Inferior parietal cortex (tissue), 1 donor: ENCODE data around the gene GTF3C1.
"Not testable (repeated sequence)": the region's sequence is repeated elsewhere in the genome, so short reads cannot be mapped to it uniquely, and the experiment has no call there.

Experiments used
- DNase-seq: peaks from one replicate; pipeline ENCODE4 v3.0.0-alpha.2; 2016; ENCODE audit errors: extremely low spot score

Gene GTF3C1

GRCh38 chr16:27444015-27444414 is 105.7 kb downstream of the GTF3C1 start:
- no peak for DNase-seq

GRCh38 chr16:27441998-27442397 is 107.7 kb downstream of the GTF3C1 start:
- no peak for DNase-seq

GRCh38 chr16:27441276-27441675 is 108.4 kb downstream of the GTF3C1 start:
- no peak for DNase-seq

- no peak for DNase-seq
These were observed 110.3 kb downstream of the GTF3C1 start for GRCh38 chr16:27439271-27440018.

- no peak for DNase-seq
These were observed 111.8 kb downstream of the GTF3C1 start for GRCh38 chr16:27437946-27438345.

GRCh38 chr16:27436921-27437650 is 112.6 kb downstream of the GTF3C1 start:
- DNase-seq, result no peak

- DNase-seq, result no peak
These were observed 113.6 kb downstream of the GTF3C1 start for GRCh38 chr16:27436065-27436464.

- DNase-seq, result not testable (repeated sequence)
These were observed 114.6 kb downstream of the GTF3C1 start for GRCh38 chr16:27435146-27435545.

GRCh38 chr16:27434141-27435051 is 115.3 kb downstream of the GTF3C1 start:
- DNase-seq, result no peak

- DNase-seq, result no peak
These were observed 116.1 kb downstream of the GTF3C1 start for GRCh38 chr16:27433636-27434035.

GRCh38 chr16:27433191-27433590 is 116.5 kb downstream of the GTF3C1 start:
- DNase-seq, result not testable (repeated sequence)

- no peak for DNase-seq
These were observed 117.2 kb downstream of the GTF3C1 start for GRCh38 chr16:27432558-27432957.

GRCh38 chr16:27431773-27432532 is 117.8 kb downstream of the GTF3C1 start:
- no peak for DNase-seq

- DNase-seq, result peak; percentile 2
These were observed 118.7 kb downstream of the GTF3C1 start for GRCh38 chr16:27430923-27431484.

GRCh38 chr16:27430512-27430911 is 119.2 kb downstream of the GTF3C1 start:
- DNase-seq, result no peak

GRCh38 chr16:27429981-27430441 is 119.7 kb downstream of the GTF3C1 start:
- no peak for DNase-seq

GRCh38 chr16:27429330-27429871 is 120.3 kb downstream of the GTF3C1 start:
- no peak for DNase-seq

GRCh38 chr16:27428026-27428785 is 121.5 kb downstream of the GTF3C1 start:
- no peak for DNase-seq

GRCh38 chr16:27427538-27427937 is 122.2 kb downstream of the GTF3C1 start:
- DNase-seq, result no peak
